K562 (cell line): ENCODE data around the gene CARMIL3. TPM values are rescaled to one million over a fixed set of nuclear protein-coding genes. Genes with fewer than 3 reads are reported as not detected.

ENCODE experiments used
- ATAC-seq: fragments of 200-7000 bp; cut with Tn5 transposase; 3 replicates; pipeline ENCODE4 v1.9.1; 2020; ENCODE audit warnings: moderate library complexity
- BruUV-seq: library from RNA; stranded (reverse); fragments of 400-500 nt; replicated peaks from 2 replicates; lab custom pipeline; 2021; lab: Mats Ljungman, UMichigan
- CTCF ChIA-PET: fragments of 300-600 bp; formaldehyde crosslinking; extraction: SDS; loops from one replicate; lab custom pipeline; 2021; ENCODE audit warnings: low intra/inter-chr PET ratio; lab: Yijun Ruan, JAX
- POLR2A ChIA-PET: fragments of 300-600, 350-650 bp; sonication (Branson Sonifier 250); formaldehyde crosslinking; extraction: SDS; loops from one replicate; lab custom pipeline; 2021; ENCODE audit warnings: antibody characterized with exemption, inconsistent platforms; lab: Yijun Ruan, JAX
- DNase-seq, 4 experiments: peaks; one replicate each; pipeline versions ENCODE4 v3.0.0 to v3.0.0-alpha.2; 2011 to 2018; ENCODE audit warnings: low spot score in 3 of 4, mixed read lengths in 3 of 4; ENCODE audit errors: extremely low read depth in 1 of 4
- FAIRE-seq: peaks from 2 replicates; lab custom pipeline; 2011; peaks lifted over from hg19 to GRCh38; lab: Jason Lieb, UNC
- H2AFZ ChIP-seq: 2 replicates; pipeline ENCODE4 v1.6.0; 2011; ENCODE audit warnings: low read depth, low read length, control low read depth, inconsistent platforms
- H3K27ac ChIP-seq: fragments of 200-600 bp; 3 replicates; pipeline ENCODE4 v1.8.0; 2011; ENCODE audit warnings: low read depth, mild to moderate bottlenecking, control low read depth, inconsistent platforms, low read length, moderate library complexity, mixed read lengths; ENCODE audit errors: extremely low read depth
- H3K27me3 ChIP-seq, 2 experiments: fragments of 300-600 bp in 1 of 2; 2 replicates in 1 of 2; 3 replicates in 1 of 2; pipeline versions ENCODE4 v1.6.0 to v1.8.0; 2011; ENCODE audit warnings: inconsistent platforms in 2 of 2, low read length in 2 of 2, mild to moderate bottlenecking in 1 of 2, mixed read lengths in 1 of 2, moderate library complexity in 1 of 2; ENCODE audit not compliant: control insufficient read depth in 2 of 2, insufficient read depth in 2 of 2
- H3K36me3 ChIP-seq: fragments of 300-600 bp; 3 replicates; pipeline ENCODE4 v1.8.0; 2011; ENCODE audit warnings: mild to moderate bottlenecking, low read length, inconsistent platforms; ENCODE audit not compliant: control insufficient read depth, insufficient read depth
- H3K4me1 ChIP-seq, 2 experiments: fragments of 200-600 bp in 1 of 2; replicated peaks in 1 of 2; 2 replicates in 1 of 2; 3 replicates in 1 of 2; pipeline versions ENCODE4 v1.5.1 to v1.8.0; 2011; ENCODE audit warnings: inconsistent platforms in 2 of 2, low read length in 2 of 2, mild to moderate bottlenecking in 1 of 2, mixed read lengths in 1 of 2, moderate library complexity in 1 of 2; ENCODE audit not compliant: control insufficient read depth in 2 of 2, insufficient read depth in 2 of 2
- H3K4me2 ChIP-seq: 2 replicates; pipeline ENCODE4 v1.6.1; 2011; ENCODE audit warnings: low read length, control low read depth, inconsistent platforms, mixed read lengths; ENCODE audit not compliant: insufficient read depth
- H3K4me3 ChIP-seq: fragments of 200-600 bp; sonication (generic), shearing (Covaris generic); 2 replicates; pipeline ENCODE4 v1.5.1; 2016; ENCODE audit warnings: control low read depth, inconsistent platforms
- H3K79me2 ChIP-seq: fragments of 200-600 bp; 3 replicates; pipeline ENCODE4 v1.8.0; 2011; ENCODE audit warnings: low read length, inconsistent platforms; ENCODE audit not compliant: control insufficient read depth, insufficient read depth
- H3K9ac ChIP-seq, 2 experiments: 2 replicates each; pipeline versions ENCODE4 v1.6.0 to v1.6.1; 2011; ENCODE audit warnings: low read depth in 2 of 2, low read length in 2 of 2, control low read depth in 1 of 2, inconsistent platforms in 1 of 2, mild to moderate bottlenecking in 1 of 2, mixed read lengths in 1 of 2; ENCODE audit not compliant: insufficient read depth in 1 of 2
- H3K9me1 ChIP-seq: one replicate; pipeline ENCODE4 v1.6.0; 2011; ENCODE audit warnings: inconsistent platforms, mild to moderate bottlenecking, low read length, moderate library complexity; ENCODE audit not compliant: control insufficient read depth, insufficient read depth
- H3K9me3 ChIP-seq: replicated peaks from 2 replicates; pipeline ENCODE4 v1.5.1; 2011; ENCODE audit warnings: low read depth, low read length, inconsistent platforms; ENCODE audit not compliant: control insufficient read depth, insufficient read depth
- H4K20me1 ChIP-seq: replicated peaks from 2 replicates; pipeline ENCODE4 v1.6.1; 2011; ENCODE audit warnings: low read length, inconsistent platforms, mixed read lengths; ENCODE audit not compliant: control insufficient read depth, insufficient read depth
- ARID2 ChIP-seq: fragments of 450-650 bp; IDR thresholded peaks from 2 replicates; pipeline ENCODE4 v1.6.1; 2017; ENCODE audit warnings: antibody characterized with exemption, mild to moderate bottlenecking
- KAT7 ChIP-seq: sonication (generic); formaldehyde crosslinking; IDR thresholded peaks from 2 replicates; pipeline ENCODE4 v1.8.0; 2022; ENCODE audit warnings: missing genetic modification reagents, mild to moderate bottlenecking, borderline replicate concordance
- LARP7 ChIP-seq: fragments of 450-650 bp; IDR thresholded peaks from 2 replicates; pipeline ENCODE4 v1.6.1; 2016
- MTA1 ChIP-seq: fragments of 450-650 bp; IDR thresholded peaks from 2 replicates; pipeline ENCODE4 v1.6.1; 2017; ENCODE audit warnings: borderline replicate concordance
- PREB ChIP-seq: sonication (generic); formaldehyde crosslinking; IDR thresholded peaks from 2 replicates; pipeline ENCODE4 v1.8.1; 2023; ENCODE audit warnings: mild to moderate bottlenecking, missing genetic modification reagents
- RUNX1 ChIP-seq: sonication (generic); IDR thresholded peaks from 2 replicates; pipeline ENCODE4 v1.6.1; 2016; ENCODE audit warnings: antibody characterized with exemption, low read depth
- ZBTB40 ChIP-seq, 2 experiments: fragments of 450-650 bp in 1 of 2; sonication (generic) in 1 of 2; formaldehyde crosslinking in 1 of 2; IDR thresholded peaks; 2 replicates each; pipeline versions ENCODE4 v1.7.1 to v1.9.0; 2016 to 2022; ENCODE audit warnings: inconsistent platforms in 1 of 2, mild to moderate bottlenecking in 1 of 2, missing genetic modification reagents in 1 of 2
- WGBS: fragments of 100-300 bp; shearing (Covaris generic); methylation state at CpG from one replicate; pipeline ENCODE4 v1.1.6; 2016; ENCODE audit warnings: low coverage, mixed read lengths; ENCODE audit not compliant: insufficient coverage; ENCODE audit errors: missing lambda C conversion rate; 5-methylcytosine and 5-hydroxymethylcytosine counted together
- in situ Hi-C: fragments of 300-500 bp; cut with MboI; formaldehyde crosslinking; loops from 4 replicates; pipeline ENCODE4 v1.15.0; 2018; ENCODE audit warnings: inconsistent platforms, mixed read lengths
- intact Hi-C: fragments of 100-400 bp; cut with micrococcal nuclease; formaldehyde crosslinking; loops from 2 replicates; pipeline ENCODE4 v1.14.2; 2022
- polyA plus RNA-seq, 8 experiments: library from polyadenylated mRNA; depleted of rRNA in 4 of 8; stranded (reverse) in 5 of 8; unstranded in 3 of 8; fragments of >200 nt; fragmentation: Nextera tagmentation in 2 of 8; fragmentation: Illumina TruSeq in 1 of 8; extraction: Ambion mirVana in 2 of 8; extraction: Trizol in 1 of 8; gene quantifications; 2 replicates each; pipeline versions ENCODE4 v1.2.1 to v1.2.3, GENCODE V29; 2011 to 2014; ENCODE audit warnings: inconsistent platforms in 1 of 8, missing spikeins in 1 of 8
- total RNA-seq, 7 experiments: library from RNA; depleted of rRNA in 6 of 7; stranded (reverse); fragments of >200 nt in 6 of 7; fragmentation: Illumina TruSeq in 2 of 7; extraction: Trizol in 2 of 7; gene quantifications; 2 replicates each; pipeline versions ENCODE4 v1.2.1 to v1.2.3, GENCODE V29; 2011 to 2021; ENCODE audit warnings: low replicate concordance in 1 of 7
- TF ChIP-seq, protein P1 (sequence below): fragments of 450-650 bp; formaldehyde crosslinking; conservative IDR thresholded peaks from 2 replicates; pipeline ENCODE4 v1.4.0; 2022; ENCODE audit warnings: mild to moderate bottlenecking, missing genetic modification characterization

Gene CARMIL3
- total and polyA plus RNA-seq, 9 of the 15 experiments (the other 6 are each of a cell fraction or from before 2014, with no cell fraction given): 0.01 to 0.11 (median 0.05) TPM; not detected in 5

DNA sequence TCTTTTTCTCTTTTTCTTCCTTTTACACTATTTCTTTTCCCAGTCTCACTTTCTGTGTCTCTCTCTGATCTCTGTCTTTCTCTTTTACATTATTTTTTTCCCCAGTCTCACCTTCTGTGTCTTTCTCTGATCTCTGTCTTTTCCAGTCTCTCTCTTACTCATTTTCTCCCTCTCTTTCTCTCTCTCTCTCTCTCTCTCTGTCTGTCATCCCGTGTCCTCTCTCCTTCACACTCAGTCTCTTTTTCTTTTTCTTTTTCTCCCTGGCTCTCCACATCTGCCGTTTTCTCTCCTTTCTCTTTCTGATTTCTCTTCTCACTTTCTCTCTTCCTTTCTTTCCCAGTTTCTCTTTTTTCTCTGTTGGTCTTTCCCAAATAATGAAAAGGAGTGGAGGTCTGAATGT, 40.8 kb upstream of the CARMIL3 start:
- ChIA-PET POLR2A (no interaction called here), CTCF (interaction anchor here (0.6 kb wide), 1 partner anchor 278 kb away, joined by 4 read pairs; no protein-coding TSS in a partner anchor)
- intact Hi-C loops (loop anchor here (10.0 kb wide), 1 partner anchor 84 kb away; the partner anchor contains the start of gene PCK2), in situ Hi-C loops (loop anchor here (5.0 to 10.0 kb wide), 3 partner anchors 34 to 284 kb away; partner anchors contain the start of genes DHRS1 and NOP9)
- DNase-seq: no peak
- Histone ChIP-seq H3K27ac (no peak overlapping the region), H3K9me1 (no peaks in the 10 kb centered on the region), H3K36me3 (no peaks in the 10 kb centered on the region), H3K4me3 (no peak overlapping the region), H4K20me1 (no peaks in the 10 kb centered on the region), H3K4me1 (peaks cover 0 to 5% of the 10 kb centered on the region in 2 experiments; a peak in 2 of 5 replicates), H3K9me3 (peaks cover 4% of the 10 kb centered on the region; the same call in 1 of the 2 replicates), H3K4me2 (0 out of 2 replicates have a peak overlapping the region, but pooled peaks have one; percentile 5), H3K9ac (no peak overlapping the region), H2AFZ (no peak overlapping the region), H3K27me3 (no peaks in the 10 kb centered on the region), H3K79me2 (no peaks in the 10 kb centered on the region)
- no peak for ATAC-seq
- no peak for FAIRE-seq
- 0% methylated on average over 1 of the region's 2 CpGs for WGBS
- no TSS peak for BruUV-seq
- TF ChIP-seq LARP7: peak; percentile 61; the same call in 1 of the 2 replicates
- TF ChIP-seq KAT7 (CRISPR knock-in tag): no peak
- 0 out of 2 replicates have a peak, but pooled peaks have one; percentile 47 for TF ChIP-seq MTA1
- TF ChIP-seq, protein P1, sequence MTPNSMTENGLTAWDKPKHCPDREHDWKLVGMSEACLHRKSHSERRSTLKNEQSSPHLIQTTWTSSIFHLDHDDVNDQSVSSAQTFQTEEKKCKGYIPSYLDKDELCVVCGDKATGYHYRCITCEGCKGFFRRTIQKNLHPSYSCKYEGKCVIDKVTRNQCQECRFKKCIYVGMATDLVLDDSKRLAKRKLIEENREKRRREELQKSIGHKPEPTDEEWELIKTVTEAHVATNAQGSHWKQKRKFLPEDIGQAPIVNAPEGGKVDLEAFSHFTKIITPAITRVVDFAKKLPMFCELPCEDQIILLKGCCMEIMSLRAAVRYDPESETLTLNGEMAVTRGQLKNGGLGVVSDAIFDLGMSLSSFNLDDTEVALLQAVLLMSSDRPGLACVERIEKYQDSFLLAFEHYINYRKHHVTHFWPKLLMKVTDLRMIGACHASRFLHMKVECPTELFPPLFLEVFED: 0 out of 2 replicates have a peak, but pooled peaks have one; percentile 31
- TF ChIP-seq ARID2: 0 out of 2 replicates have a peak, but pooled peaks have one; percentile 11
- no peak for TF ChIP-seq RUNX1
- TF ChIP-seq PREB (CRISPR knock-in tag): no peak
- peak; percentile 16; the same call in 1 of the 2 replicates for TF ChIP-seq ZBTB40 (IDR thresholded peaks at IDR 0.05)
- TF ChIP-seq ZBTB40 (CRISPR knock-in tag; IDR thresholded peaks at IDR 0.05): no peak
